Loucy (cell line): ENCODE data around the gene PLCL2.

ENCODE experiments used
- H2AFZ ChIP-seq: fragments of 200-600 bp; sonication (generic); 2 replicates; pipeline ENCODE4 v1.6.0; 2016; ENCODE audit warnings: antibody characterized with exemption, mild to moderate bottlenecking, low read length, moderate library complexity
- H3F3A ChIP-seq: fragments of 200-600 bp; 2 replicates; pipeline ENCODE4 v1.6.0; 2016; ENCODE audit warnings: antibody characterized with exemption, low read depth, mild to moderate bottlenecking
- H3K27me3 ChIP-seq: fragments of 200-600 bp; sonication (generic); 2 replicates; pipeline ENCODE4 v1.6.1; 2014; ENCODE audit warnings: low read length, mild to moderate bottlenecking; ENCODE audit not compliant: insufficient read depth, poor library complexity, severe bottlenecking
- H3K36me3 ChIP-seq: fragments of 200-600 bp; sonication (generic); 2 replicates; pipeline ENCODE4 v1.6.1; 2016; ENCODE audit warnings: low read length; ENCODE audit not compliant: insufficient read depth
- H3K4me1 ChIP-seq: fragments of 200-600 bp; sonication (generic); 2 replicates; pipeline ENCODE4 v1.5.1; 2014; ENCODE audit warnings: low read length, mild to moderate bottlenecking; ENCODE audit not compliant: insufficient read depth, poor library complexity, severe bottlenecking
- H3K4me2 ChIP-seq: fragments of 200-600 bp; sonication (generic); 2 replicates; pipeline ENCODE4 v1.6.0; 2014; ENCODE audit warnings: antibody characterized with exemption, low read length, low read depth, mild to moderate bottlenecking; ENCODE audit not compliant: poor library complexity, severe bottlenecking
- H3K4me3 ChIP-seq: fragments of 200-600 bp; sonication (generic); 2 replicates; pipeline ENCODE4 v1.5.1; 2014; ENCODE audit warnings: low read length, mild to moderate bottlenecking, mixed read lengths; ENCODE audit not compliant: poor library complexity, severe bottlenecking
- H3K79me2 ChIP-seq: fragments of 200-600 bp; sonication (generic); 2 replicates; pipeline ENCODE4 v1.6.1; 2014; ENCODE audit warnings: low read length; ENCODE audit not compliant: insufficient read depth
- H3K9ac ChIP-seq: fragments of 200-600 bp; sonication (generic); 2 replicates; pipeline ENCODE4 v1.6.0; 2014; ENCODE audit warnings: mild to moderate bottlenecking, low read depth, low read length, moderate library complexity; ENCODE audit not compliant: poor library complexity, severe bottlenecking
- H3K9me2 ChIP-seq: fragments of 200-600 bp; sonication (generic); replicated peaks from 2 replicates; pipeline ENCODE4 v1.6.1; 2016; ENCODE audit warnings: low read depth, low read length, mixed read lengths
- H3K9me3 ChIP-seq: fragments of 200-600 bp; sonication (generic); 2 replicates; pipeline ENCODE4 v1.6.1; 2014; ENCODE audit warnings: mild to moderate bottlenecking, antibody characterized with exemption, low read length, low read depth; ENCODE audit not compliant: insufficient read depth
- H4K20me1 ChIP-seq: fragments of 200-600 bp; sonication (generic); 2 replicates; pipeline ENCODE4 v1.6.0; 2014; ENCODE audit warnings: antibody characterized with exemption, low read length, mild to moderate bottlenecking; ENCODE audit not compliant: insufficient read depth, poor library complexity, severe bottlenecking
- EZH2phosphoT487 ChIP-seq: fragments of 200-600 bp; IDR thresholded peaks from 2 replicates; pipeline ENCODE4 v1.6.1; 2018; ENCODE audit warnings: antibody characterized with exemption, mild to moderate bottlenecking, moderate library complexity, borderline replicate concordance
- TF ChIP-seq, protein P1 (sequence below): fragments of 200-600 bp; sonication (generic); conservative IDR thresholded peaks from 2 replicates; pipeline ENCODE4 v1.5.1; 2014; ENCODE audit warnings: mild to moderate bottlenecking, antibody characterized with exemption, low read length

PLCL2 gene

GRCh38 chr3:17130956-17131355, 246.2 kb downstream of the PLCL2 start:
- no peaks in the 10 kb centered on the region for H3K36me3 ChIP-seq
- no peak overlapping the region for H3K4me2 ChIP-seq
- no peaks in the 10 kb centered on the region for H3F3A ChIP-seq
- no peaks in the 10 kb centered on the region for H3K9me3 ChIP-seq
- H4K20me1 ChIP-seq: no peaks in the 10 kb centered on the region
- H2AFZ ChIP-seq: no peak overlapping the region
- H3K79me2 ChIP-seq: no peaks in the 10 kb centered on the region
- no peaks in the 10 kb centered on the region for H3K27me3 ChIP-seq
- H3K4me1 ChIP-seq: no peaks in the 10 kb centered on the region
- H3K4me3 ChIP-seq: no peak overlapping the region
- no peak overlapping the region for H3K9ac ChIP-seq
- TF ChIP-seq, protein P1, sequence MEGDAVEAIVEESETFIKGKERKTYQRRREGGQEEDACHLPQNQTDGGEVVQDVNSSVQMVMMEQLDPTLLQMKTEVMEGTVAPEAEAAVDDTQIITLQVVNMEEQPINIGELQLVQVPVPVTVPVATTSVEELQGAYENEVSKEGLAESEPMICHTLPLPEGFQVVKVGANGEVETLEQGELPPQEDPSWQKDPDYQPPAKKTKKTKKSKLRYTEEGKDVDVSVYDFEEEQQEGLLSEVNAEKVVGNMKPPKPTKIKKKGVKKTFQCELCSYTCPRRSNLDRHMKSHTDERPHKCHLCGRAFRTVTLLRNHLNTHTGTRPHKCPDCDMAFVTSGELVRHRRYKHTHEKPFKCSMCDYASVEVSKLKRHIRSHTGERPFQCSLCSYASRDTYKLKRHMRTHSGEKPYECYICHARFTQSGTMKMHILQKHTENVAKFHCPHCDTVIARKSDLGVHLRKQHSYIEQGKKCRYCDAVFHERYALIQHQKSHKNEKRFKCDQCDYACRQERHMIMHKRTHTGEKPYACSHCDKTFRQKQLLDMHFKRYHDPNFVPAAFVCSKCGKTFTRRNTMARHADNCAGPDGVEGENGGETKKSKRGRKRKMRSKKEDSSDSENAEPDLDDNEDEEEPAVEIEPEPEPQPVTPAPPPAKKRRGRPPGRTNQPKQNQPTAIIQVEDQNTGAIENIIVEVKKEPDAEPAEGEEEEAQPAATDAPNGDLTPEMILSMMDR: no peak
- no peak for TF ChIP-seq EZH2phosphoT487
- no peaks in the 10 kb centered on the region for H3K9me2 ChIP-seq

DNA sequence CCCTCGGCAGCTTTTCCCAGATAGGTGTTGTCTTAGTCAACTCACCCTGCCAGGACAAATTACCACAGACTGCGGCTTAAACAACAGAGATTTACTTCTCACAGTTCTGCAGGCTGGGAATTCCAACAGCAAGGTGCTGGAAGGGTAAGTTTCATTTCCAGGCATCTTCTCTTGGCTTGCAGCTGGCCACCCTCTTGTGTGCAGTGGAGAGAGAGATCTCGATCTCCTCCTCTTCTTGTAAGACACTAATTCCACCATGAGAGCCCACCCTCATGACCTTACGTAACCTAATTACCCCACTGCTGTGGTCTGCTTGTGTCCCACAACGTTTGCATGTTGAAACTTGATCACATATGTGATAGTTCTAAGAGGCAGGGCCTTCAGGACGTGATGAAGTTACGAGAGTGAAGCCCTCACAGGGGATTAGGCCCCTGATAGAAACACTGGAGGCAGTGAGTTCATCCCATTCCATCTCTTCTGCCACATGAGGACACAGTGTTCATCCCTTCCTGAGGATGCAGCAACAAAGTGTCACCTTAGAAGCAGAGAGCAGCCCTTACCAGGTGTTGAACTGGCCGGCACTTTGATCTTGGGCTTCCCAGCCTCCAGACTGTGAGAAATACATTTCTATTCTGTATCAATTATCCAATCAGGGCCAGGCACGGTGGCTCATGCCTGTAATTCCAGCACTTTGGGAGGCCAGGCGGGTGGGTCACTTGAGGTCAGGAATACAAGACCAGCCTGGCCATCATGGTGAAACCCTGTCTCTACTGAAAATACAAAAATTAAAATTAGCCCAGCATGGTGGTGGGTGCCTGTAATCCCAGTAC, 247.7 kb downstream of the PLCL2 start:
- Histone ChIP-seq H3K36me3 (no peaks in the 10 kb centered on the region), H3F3A (no peaks in the 10 kb centered on the region), H3K27me3 (no peaks in the 10 kb centered on the region), H3K9me3 (no peaks in the 10 kb centered on the region), H3K4me1 (no peaks in the 10 kb centered on the region), H3K4me2 (no peak overlapping the region), H2AFZ (no peak overlapping the region), H3K9me2 (no peaks in the 10 kb centered on the region), H3K9ac (no peak overlapping the region), H4K20me1 (no peaks in the 10 kb centered on the region), H3K79me2 (no peaks in the 10 kb centered on the region), H3K4me3 (no peak overlapping the region)
- no peak for TF ChIP-seq EZH2phosphoT487
- TF ChIP-seq, protein P1: no peak

DNA sequence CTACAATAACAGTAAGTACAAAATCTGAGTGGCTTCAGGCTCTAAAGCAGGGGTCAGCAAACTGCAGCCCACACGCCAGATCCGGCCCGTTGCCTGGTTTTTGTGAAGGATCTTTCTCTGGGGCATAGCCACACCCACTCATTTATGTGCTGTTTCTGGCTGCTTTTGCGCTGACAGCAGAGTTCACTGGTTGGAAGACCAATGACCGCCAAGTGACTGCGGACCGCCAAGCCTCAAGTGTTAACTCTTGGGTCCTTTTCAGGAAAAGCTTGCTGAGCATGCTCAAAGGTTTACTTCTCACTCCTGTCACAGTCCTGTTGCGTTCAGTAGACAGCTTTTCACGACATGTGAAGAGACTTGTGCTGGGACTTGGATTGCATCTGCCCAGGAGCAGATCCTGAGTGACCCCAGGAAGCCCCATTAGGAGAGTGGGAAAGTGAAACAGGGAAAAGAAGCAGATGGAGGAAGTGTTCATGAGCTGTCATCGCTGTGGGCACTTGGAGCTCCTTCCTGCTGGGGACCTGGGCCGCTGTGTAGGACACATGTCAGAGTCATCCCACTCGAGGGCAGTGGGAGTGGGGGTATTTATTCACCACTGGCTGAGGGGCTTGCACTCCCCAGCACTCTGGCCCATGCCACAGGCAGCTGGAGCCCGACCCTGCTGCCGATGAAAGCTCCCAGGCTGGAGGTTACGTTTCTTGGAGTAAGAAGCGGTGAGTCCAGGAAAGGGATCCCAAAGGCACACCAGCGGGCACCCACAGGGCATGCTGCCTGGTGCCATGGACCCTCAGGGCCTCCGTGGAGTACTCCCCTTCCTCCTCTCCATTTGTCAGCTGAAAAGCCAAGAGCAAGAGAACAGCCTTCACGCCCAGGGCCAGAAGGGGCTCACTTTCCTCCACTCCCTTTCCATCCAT, 249.1 kb downstream of the PLCL2 start:
- Histone ChIP-seq H3K79me2 (no peaks in the 10 kb centered on the region), H2AFZ (no peak overlapping the region), H4K20me1 (no peaks in the 10 kb centered on the region), H3K36me3 (no peaks in the 10 kb centered on the region), H3K9me2 (no peaks in the 10 kb centered on the region), H3K4me1 (no peaks in the 10 kb centered on the region), H3K27me3 (no peaks in the 10 kb centered on the region), H3K9ac (no peak overlapping the region), H3F3A (no peaks in the 10 kb centered on the region), H3K4me3 (no peak overlapping the region), H3K9me3 (no peaks in the 10 kb centered on the region), H3K4me2 (no peak overlapping the region)
- TF ChIP-seq, protein P1: no peak
- no peak for TF ChIP-seq EZH2phosphoT487
